ENCODE measurements around the gene TAF3.

DNA sequence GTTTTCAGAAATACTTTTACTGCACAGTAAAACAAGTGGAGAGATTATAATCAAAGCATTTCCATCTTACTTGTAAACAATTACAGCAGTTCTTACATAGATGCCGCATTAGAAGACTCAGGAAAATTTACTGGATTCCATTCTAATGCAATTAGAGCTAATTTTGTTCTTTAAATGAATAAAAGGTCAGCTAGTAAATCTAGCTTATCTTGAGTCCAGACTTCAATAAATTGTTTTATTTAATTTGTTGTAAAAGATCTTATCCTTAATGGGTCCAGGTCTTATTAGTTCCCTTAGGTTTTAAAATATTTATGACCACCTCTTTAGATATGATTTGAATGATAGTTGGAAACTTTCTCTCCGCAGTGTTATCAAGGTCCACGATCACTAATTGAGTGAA is 166.0 kb downstream of the TAF3 start:
- TF ChIP-seq, protein P1, sequence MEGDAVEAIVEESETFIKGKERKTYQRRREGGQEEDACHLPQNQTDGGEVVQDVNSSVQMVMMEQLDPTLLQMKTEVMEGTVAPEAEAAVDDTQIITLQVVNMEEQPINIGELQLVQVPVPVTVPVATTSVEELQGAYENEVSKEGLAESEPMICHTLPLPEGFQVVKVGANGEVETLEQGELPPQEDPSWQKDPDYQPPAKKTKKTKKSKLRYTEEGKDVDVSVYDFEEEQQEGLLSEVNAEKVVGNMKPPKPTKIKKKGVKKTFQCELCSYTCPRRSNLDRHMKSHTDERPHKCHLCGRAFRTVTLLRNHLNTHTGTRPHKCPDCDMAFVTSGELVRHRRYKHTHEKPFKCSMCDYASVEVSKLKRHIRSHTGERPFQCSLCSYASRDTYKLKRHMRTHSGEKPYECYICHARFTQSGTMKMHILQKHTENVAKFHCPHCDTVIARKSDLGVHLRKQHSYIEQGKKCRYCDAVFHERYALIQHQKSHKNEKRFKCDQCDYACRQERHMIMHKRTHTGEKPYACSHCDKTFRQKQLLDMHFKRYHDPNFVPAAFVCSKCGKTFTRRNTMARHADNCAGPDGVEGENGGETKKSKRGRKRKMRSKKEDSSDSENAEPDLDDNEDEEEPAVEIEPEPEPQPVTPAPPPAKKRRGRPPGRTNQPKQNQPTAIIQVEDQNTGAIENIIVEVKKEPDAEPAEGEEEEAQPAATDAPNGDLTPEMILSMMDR (IDR thresholded peaks at IDR 0.05; ENCODE audit: insufficient read depth, low read length, poor library complexity, severe bottlenecking) = no peak
- TF ChIP-seq EZH2phosphoT487 (conservative IDR thresholded peaks at IDR 0.05; ENCODE audit: low read length) = no peak

All from SU-DHL-6 (cell line).